GM23248 (cell line): ENCODE results near the gene MTCL3.

ENCODE experiments used
- DNase-seq: peaks from one replicate; pipeline ENCODE4 v3.0.0-alpha.2; 2015
- H2AFZ ChIP-seq: fragments of 200-600 bp; sonication (generic); 2 replicates; pipeline ENCODE4 v1.6.1; 2016; ENCODE audit warnings: antibody characterized with exemption
- H3F3A ChIP-seq: fragments of 200-600 bp; sonication (generic); 2 replicates; pipeline ENCODE4 v1.6.1; 2016; ENCODE audit warnings: mild to moderate bottlenecking, antibody characterized with exemption, mixed run types; ENCODE audit not compliant: insufficient read depth
- H3K27ac ChIP-seq: fragments of 200-600 bp; sonication (generic); 2 replicates; pipeline ENCODE4 v1.5.1; 2016; ENCODE audit warnings: mild to moderate bottlenecking
- H3K27me3 ChIP-seq: fragments of 200-600 bp; sonication (generic); replicated peaks from 2 replicates; pipeline ENCODE4 v1.6.1; 2016; ENCODE audit warnings: mild to moderate bottlenecking; ENCODE audit not compliant: insufficient read depth
- H3K36me3 ChIP-seq: fragments of 200-600 bp; sonication (generic); 2 replicates; pipeline ENCODE4 v1.6.1; 2016; ENCODE audit warnings: low read depth, mild to moderate bottlenecking
- H3K4me1 ChIP-seq: fragments of 200-600 bp; sonication (generic); 2 replicates; pipeline ENCODE4 v1.6.1; 2016; ENCODE audit warnings: mild to moderate bottlenecking; ENCODE audit not compliant: insufficient read depth
- H3K4me2 ChIP-seq: fragments of 200-600 bp; sonication (generic); one replicate; pipeline ENCODE4 v1.6.1; 2016; ENCODE audit warnings: mild to moderate bottlenecking; ENCODE audit not compliant: unreplicated experiment
- H3K4me3 ChIP-seq: fragments of 200-600 bp; sonication (generic); 2 replicates; pipeline ENCODE4 v1.5.1; 2016; ENCODE audit warnings: mild to moderate bottlenecking
- H3K79me2 ChIP-seq: fragments of 200-600 bp; sonication (generic); 2 replicates; pipeline ENCODE4 v1.6.1; 2016; ENCODE audit warnings: mild to moderate bottlenecking; ENCODE audit not compliant: insufficient read depth
- H3K9ac ChIP-seq: fragments of 200-600 bp; sonication (generic); 2 replicates; pipeline ENCODE4 v1.6.1; 2016; ENCODE audit warnings: mild to moderate bottlenecking
- H3K9me2 ChIP-seq: fragments of 200-600 bp; sonication (generic); 2 replicates; pipeline ENCODE4 v1.6.1; 2016; ENCODE audit warnings: mixed run types, mild to moderate bottlenecking, moderate library complexity; ENCODE audit not compliant: insufficient read depth
- H3K9me3 ChIP-seq: fragments of 200-600 bp; sonication (generic); one replicate; pipeline ENCODE4 v1.6.1; 2017; ENCODE audit warnings: low read depth
- H4K20me1 ChIP-seq: fragments of 200-600 bp; sonication (generic); 2 replicates; pipeline ENCODE4 v1.6.0; 2016; ENCODE audit not compliant: insufficient read depth
- EZH2 ChIP-seq: fragments of 200-600 bp; sonication (generic); IDR thresholded peaks from 2 replicates; pipeline ENCODE4 v1.6.1; 2018; ENCODE audit warnings: antibody characterized with exemption, mild to moderate bottlenecking; ENCODE audit not compliant: insufficient read depth, poor library complexity, severe bottlenecking
- EZH2phosphoT487 ChIP-seq: fragments of 200-600 bp; sonication (generic); IDR thresholded peaks from 2 replicates; pipeline ENCODE4 v1.6.1; 2018; ENCODE audit warnings: antibody characterized with exemption, moderate library complexity, mild to moderate bottlenecking, low read depth; ENCODE audit not compliant: insufficient read depth
- WGBS, 2 experiments: methylation state at CpG; one replicate each; pipeline ENCODE4 v1.1.6; 2015 to 2017; ENCODE audit warnings: low lambda C conversion rate in 2 of 2, low coverage in 1 of 2; ENCODE audit errors: missing lambda C conversion rate in 2 of 2; 5-methylcytosine and 5-hydroxymethylcytosine counted together
- in situ Hi-C: fragments of 300-500 bp; cut with MboI; formaldehyde crosslinking; loops from 2 replicates; pipeline ENCODE4 v1.15.0; 2020

Gene MTCL3

GRCh38 chr6:127477658-127478057 lies 41.5 kb downstream of the MTCL3 start:
- no peak overlapping the region for H3K4me3 ChIP-seq
- TF ChIP-seq EZH2: no peak
- TF ChIP-seq EZH2phosphoT487: no peak
- peaks cover 7% of the 10 kb centered on the region; the same call in 1 of the 2 replicates for H3K4me1 ChIP-seq
- in situ Hi-C loops: no loop called here
- no peaks in the 10 kb centered on the region for H3K9me2 ChIP-seq
- no peak overlapping the region for H3K9ac ChIP-seq
- no peak for DNase-seq
- no peaks in the 10 kb centered on the region for H4K20me1 ChIP-seq
- no peaks in the 10 kb centered on the region for H3K9me3 ChIP-seq
- no peak overlapping the region for H3K27ac ChIP-seq
- H3F3A ChIP-seq: 0 out of 2 replicates have a peak, but pooled peaks cover 7% of the 10 kb centered on the region
- no peaks in the 10 kb centered on the region for H3K79me2 ChIP-seq
- H3K4me2 ChIP-seq: no peak overlapping the region
- no peaks in the 10 kb centered on the region for H3K36me3 ChIP-seq
- no peak overlapping the region for H2AFZ ChIP-seq
- WGBS, 2 experiments: 76 to 88% methylated on average over 1 of the region's 1 CpG
- no peaks in the 10 kb centered on the region for H3K27me3 ChIP-seq

GRCh38 chr6:127475823-127476176 lies 43.3 kb downstream of the MTCL3 start:
- peaks cover 7% of the 10 kb centered on the region for H3K4me1 ChIP-seq
- H3K79me2 ChIP-seq: no peaks in the 10 kb centered on the region
- H3K9me2 ChIP-seq: no peaks in the 10 kb centered on the region
- in situ Hi-C loops: no loop called here
- 95 to 96% methylated on average over 29 to 34 of the region's 34 CpGs for WGBS, 2 experiments
- H3F3A ChIP-seq: no peaks in the 10 kb centered on the region
- H4K20me1 ChIP-seq: no peaks in the 10 kb centered on the region
- no peak overlapping the region for H3K4me3 ChIP-seq
- no peaks in the 10 kb centered on the region for H3K27me3 ChIP-seq
- no peak for DNase-seq
- H3K36me3 ChIP-seq: no peaks in the 10 kb centered on the region
- H3K9me3 ChIP-seq: no peaks in the 10 kb centered on the region
- H3K9ac ChIP-seq: no peak overlapping the region
- H2AFZ ChIP-seq: no peak overlapping the region
- H3K27ac ChIP-seq: no peak overlapping the region
- H3K4me2 ChIP-seq: no peak overlapping the region
- TF ChIP-seq EZH2phosphoT487 (no peak), EZH2 (no peak)

GRCh38 chr6:127475135-127475822 lies 43.9 kb downstream of the MTCL3 start:
- Histone ChIP-seq H3K9me3 (no peaks in the 10 kb centered on the region), H3K4me1 (peaks cover 7% of the 10 kb centered on the region), H3K27me3 (no peaks in the 10 kb centered on the region), H3F3A (no peaks in the 10 kb centered on the region), H3K4me3 (no peak overlapping the region), H3K27ac (no peak overlapping the region), H3K9me2 (no peaks in the 10 kb centered on the region), H3K36me3 (no peaks in the 10 kb centered on the region), H2AFZ (no peak overlapping the region), H3K9ac (no peak overlapping the region), H3K79me2 (no peaks in the 10 kb centered on the region), H3K4me2 (no peak overlapping the region), H4K20me1 (no peaks in the 10 kb centered on the region)
- 98 to 99% methylated on average over 71 to 87 of the region's 87 CpGs for WGBS, 2 experiments
- TF ChIP-seq EZH2 (no peak), EZH2phosphoT487 (no peak)
- in situ Hi-C loops: no loop called here
- DNase-seq: no peak

- Histone ChIP-seq H3K4me2 (no peak overlapping the region), H3K36me3 (no peaks in the 10 kb centered on the region), H3F3A (no peaks in the 10 kb centered on the region), H3K27ac (no peak overlapping the region), H3K9me3 (no peaks in the 10 kb centered on the region), H3K4me3 (no peak overlapping the region), H3K27me3 (no peaks in the 10 kb centered on the region), H4K20me1 (no peaks in the 10 kb centered on the region), H3K9me2 (no peaks in the 10 kb centered on the region), H3K4me1 (peaks cover 7% of the 10 kb centered on the region), H2AFZ (no peak overlapping the region), H3K79me2 (no peaks in the 10 kb centered on the region), H3K9ac (no peak overlapping the region)
- no peak for TF ChIP-seq EZH2
- no peak for TF ChIP-seq EZH2phosphoT487
- in situ Hi-C loops: no loop called here
- peak; percentile 10 for DNase-seq
- 75 to 77% methylated on average over 5 of the region's 5 CpGs for WGBS, 2 experiments
These were observed 47.5 kb downstream of the MTCL3 start for GRCh38 chr6:127471379-127472255.
